Cortex of kidney (tissue), 1 donor: ENCODE measurements around the gene SH3TC1.

Experiments used
- DNase-seq: peaks from one replicate; lab custom pipeline; 2025; lab: John Stamatoyannopoulos, UW

Gene SH3TC1

GRCh38 chr4:8277356-8278008 lies 78.4 kb downstream of the SH3TC1 start:
- no peak for DNase-seq

- DNase-seq: no peak
Observed at GRCh38 chr4:8278009-8278395, 78.9 kb downstream of the SH3TC1 start.

DNA sequence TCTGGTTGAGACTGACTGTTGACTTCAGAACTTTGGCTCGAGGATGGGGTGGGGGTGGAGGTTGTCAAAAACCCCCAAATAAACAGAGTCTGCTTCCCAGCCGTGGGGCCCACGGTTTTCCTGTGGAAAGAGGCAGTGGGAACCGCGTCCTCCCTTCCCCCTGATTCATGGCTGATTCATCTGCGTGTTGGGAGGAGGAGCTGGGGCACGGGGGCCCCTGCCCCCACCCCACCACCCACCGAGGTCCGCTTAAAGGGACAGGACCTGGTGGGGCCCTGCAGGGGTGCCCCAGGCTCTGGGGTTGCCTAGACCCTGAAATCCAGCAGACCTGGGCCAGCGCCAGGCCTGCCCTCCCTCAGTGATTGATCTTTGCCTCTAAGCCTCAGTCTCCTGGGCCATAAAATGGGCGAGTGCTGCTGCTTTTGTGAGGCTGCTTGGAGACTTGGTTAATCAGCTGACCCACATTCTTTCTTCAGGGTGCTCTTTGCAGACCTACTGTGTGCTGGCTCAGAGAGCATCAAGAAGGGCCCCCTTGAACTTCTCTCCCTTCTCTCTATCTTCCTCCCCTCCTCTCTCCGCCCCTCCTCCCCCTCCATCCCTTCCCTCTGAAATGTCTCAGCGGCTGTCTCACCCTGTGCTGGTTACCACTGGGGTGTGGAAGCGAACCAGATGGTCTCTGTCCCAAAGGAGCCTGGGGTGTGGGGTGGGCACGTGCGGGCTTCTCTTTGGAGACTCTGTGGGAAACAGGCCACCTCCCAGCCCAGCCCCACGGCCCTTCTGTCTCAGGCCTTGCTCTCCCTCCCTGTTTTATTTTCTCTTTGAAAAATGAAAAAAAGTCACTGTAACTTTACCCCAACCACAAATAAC lies 79.6 kb downstream of the SH3TC1 start:
- no peak for DNase-seq

- no peak for DNase-seq
Observed at GRCh38 chr4:8279321-8280157, 80.4 kb downstream of the SH3TC1 start.

DNA sequence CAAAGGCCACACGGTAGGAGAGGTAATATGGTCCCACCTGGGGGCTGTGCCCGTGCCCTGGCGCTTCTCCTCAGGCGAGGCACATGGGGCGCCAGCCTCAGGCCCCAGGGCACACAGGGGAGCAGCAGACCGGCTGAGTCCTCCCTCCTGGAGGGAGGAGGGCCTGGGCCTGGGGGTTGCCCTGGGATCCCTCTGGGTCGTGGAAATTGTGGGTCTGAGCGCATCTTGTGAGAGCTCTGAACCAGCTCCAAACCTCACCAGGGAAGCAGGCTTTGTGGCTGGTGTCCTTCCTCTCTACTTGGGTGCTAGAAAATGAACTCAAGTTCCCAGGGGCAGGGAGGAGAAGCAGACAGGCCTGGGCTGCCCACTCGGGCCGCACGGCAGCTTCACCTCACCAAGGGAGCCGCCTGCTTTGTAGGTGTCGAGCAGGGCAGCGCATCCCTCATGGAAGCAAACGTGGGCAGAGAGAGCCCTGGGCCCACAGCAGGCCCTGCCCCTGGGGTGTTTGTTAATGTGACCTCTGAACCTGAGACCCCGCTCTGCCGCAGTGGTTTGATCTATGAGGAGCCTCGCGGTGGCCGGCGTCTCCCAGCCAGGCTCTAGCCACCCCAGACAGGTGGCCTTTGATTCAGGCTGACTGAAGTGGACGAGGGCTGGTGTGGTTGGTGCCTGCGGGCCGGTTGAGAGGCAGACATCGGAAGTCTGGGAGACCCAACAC lies 81.2 kb downstream of the SH3TC1 start:
- DNase-seq: no peak

DNA sequence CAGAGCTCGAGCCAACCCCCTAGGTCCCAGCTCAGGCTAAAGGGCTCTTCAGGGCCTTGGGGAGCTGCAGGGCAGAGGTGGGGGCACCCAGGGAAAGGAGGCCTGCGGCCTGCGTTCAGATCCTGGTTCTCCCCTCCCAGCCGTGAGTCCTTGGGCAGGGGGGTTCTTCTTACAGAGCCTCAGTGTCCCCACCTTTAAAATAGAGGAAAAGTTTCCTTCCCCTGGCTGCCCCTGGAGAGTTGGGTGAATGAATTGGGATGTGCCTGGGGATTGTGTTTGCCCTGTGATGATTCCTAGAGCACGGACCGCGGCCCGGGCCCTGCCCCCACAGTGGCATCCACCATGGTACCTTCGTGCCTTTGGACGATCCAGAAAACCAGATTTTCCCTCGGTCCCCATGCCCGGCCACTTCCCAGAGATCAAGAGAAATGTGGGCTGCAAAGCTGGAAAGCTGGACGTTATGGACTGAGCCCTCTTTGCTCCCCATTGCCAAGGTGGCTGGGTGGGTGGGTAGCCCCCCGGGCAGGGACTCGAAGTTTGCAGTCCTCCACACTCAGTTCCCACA lies 81.9 kb downstream of the SH3TC1 start:
- no peak for DNase-seq

- no peak for DNase-seq
Observed at GRCh38 chr4:8281519-8282133, 82.5 kb downstream of the SH3TC1 start.

GRCh38 chr4:8282134-8282641 lies 83.1 kb downstream of the SH3TC1 start:
- no peak for DNase-seq

GRCh38 chr4:8282742-8283141 lies 83.7 kb downstream of the SH3TC1 start:
- no peak for DNase-seq

- DNase-seq: no peak
Observed at GRCh38 chr4:8283161-8283560, 84.1 kb downstream of the SH3TC1 start.

GRCh38 chr4:8283631-8284121 lies 84.6 kb downstream of the SH3TC1 start:
- no peak for DNase-seq

- no peak for DNase-seq
Observed at GRCh38 chr4:8284391-8284790, 85.3 kb downstream of the SH3TC1 start.

- no peak for DNase-seq
Observed at GRCh38 chr4:8285143-8285975, 86.3 kb downstream of the SH3TC1 start.

GRCh38 chr4:8285976-8286718 lies 87.1 kb downstream of the SH3TC1 start:
- DNase-seq: no peak

DNA sequence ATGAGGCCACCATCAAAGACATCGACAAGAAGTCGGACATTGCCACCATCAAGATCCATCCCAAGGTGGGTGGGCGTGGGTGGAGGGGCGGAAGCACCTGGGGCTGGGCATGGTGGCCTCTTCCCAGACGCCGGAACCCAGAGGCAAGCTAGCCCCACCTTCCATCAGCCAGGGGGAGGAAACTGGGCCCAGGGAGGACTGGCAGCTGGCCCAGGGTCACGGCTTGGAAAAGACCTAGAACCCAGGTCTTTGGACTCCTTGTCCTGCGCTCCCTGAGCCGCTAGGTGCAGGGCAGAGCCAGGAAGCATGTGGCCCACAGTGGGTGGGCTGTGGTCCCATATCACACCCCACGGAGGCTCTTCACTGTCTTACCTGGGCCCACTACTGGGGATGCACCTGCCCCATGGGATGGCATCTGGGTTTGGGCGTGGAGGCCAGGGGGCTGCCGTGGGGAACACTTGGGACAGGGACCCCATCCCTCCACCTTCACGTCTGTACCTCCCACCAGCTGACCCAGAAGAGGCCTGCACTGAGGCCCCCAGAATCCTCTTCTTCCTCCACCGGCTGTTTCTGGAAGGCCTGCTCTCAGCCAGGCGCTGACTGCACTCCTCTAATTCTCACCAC lies 87.7 kb downstream of the SH3TC1 start:
- DNase-seq: no peak

- DNase-seq: no peak
Observed at GRCh38 chr4:8287343-8288280, 88.5 kb downstream of the SH3TC1 start.

GRCh38 chr4:8289151-8289750 lies 90.2 kb downstream of the SH3TC1 start:
- DNase-seq: no peak
